Esophagus muscularis mucosa (tissue), 3 donors: ENCODE results near the gene CNPY4.

Experiments
- CTCF ChIP-seq, 3 experiments: fragments of 200-600 bp in 2 of 3; fragments of 450-650 bp in 1 of 3; sonication (generic) in 2 of 3; IDR thresholded peaks; one replicate each; pipeline ENCODE4 v1.5.1; 2017 to 2019; ENCODE audit warnings: antibody characterized with exemption in 3 of 3, mild to moderate bottlenecking in 2 of 3, moderate library complexity in 1 of 3
- POLR2A ChIP-seq: fragments of 450-650 bp; IDR thresholded peaks from one replicate; pipeline ENCODE4 v1.6.1; 2017; ENCODE audit warnings: antibody characterized with exemption, moderate library complexity, mild to moderate bottlenecking, low read depth

GRCh38 chr7:100085515-100085914, 33.9 kb upstream of the CNPY4 start:
- no peak for TF ChIP-seq CTCF (IDR thresholded peaks at IDR 0.05)
- TF ChIP-seq POLR2A: no peak
